K562 (cell line): Measurements from ENCODE around the gene APOL2. TPM values are rescaled to one million over a fixed set of nuclear protein-coding genes. Genes with fewer than 3 reads are reported as not detected.

ENCODE experiments used
- ATAC-seq: fragments of 200-7000 bp; cut with Tn5 transposase; 3 replicates; pipeline ENCODE4 v1.9.1; 2020; ENCODE audit warnings: moderate library complexity
- BruUV-seq: library from RNA; stranded (reverse); fragments of 400-500 nt; replicated peaks from 2 replicates; lab custom pipeline; 2021; lab: Mats Ljungman, UMichigan
- CTCF ChIA-PET: fragments of 300-600 bp; formaldehyde crosslinking; extraction: SDS; loops from one replicate; lab custom pipeline; 2021; ENCODE audit warnings: low intra/inter-chr PET ratio; lab: Yijun Ruan, JAX
- POLR2A ChIA-PET: fragments of 300-600, 350-650 bp; sonication (Branson Sonifier 250); formaldehyde crosslinking; extraction: SDS; loops from one replicate; lab custom pipeline; 2021; ENCODE audit warnings: antibody characterized with exemption, inconsistent platforms; lab: Yijun Ruan, JAX
- DNase-seq, 4 experiments: peaks; one replicate each; pipeline versions ENCODE4 v3.0.0 to v3.0.0-alpha.2; 2011 to 2018; ENCODE audit warnings: low spot score in 3 of 4, mixed read lengths in 3 of 4; ENCODE audit errors: extremely low read depth in 1 of 4
- FAIRE-seq: peaks from 2 replicates; lab custom pipeline; 2011; peaks lifted over from hg19 to GRCh38; lab: Jason Lieb, UNC
- H2AFZ ChIP-seq: 2 replicates; pipeline ENCODE4 v1.6.0; 2011; ENCODE audit warnings: low read depth, low read length, control low read depth, inconsistent platforms
- H3K27ac ChIP-seq: fragments of 200-600 bp; 3 replicates; pipeline ENCODE4 v1.8.0; 2011; ENCODE audit warnings: low read depth, mild to moderate bottlenecking, control low read depth, inconsistent platforms, low read length, moderate library complexity, mixed read lengths; ENCODE audit errors: extremely low read depth
- H3K27me3 ChIP-seq, 2 experiments: fragments of 300-600 bp in 1 of 2; 2 replicates in 1 of 2; 3 replicates in 1 of 2; pipeline versions ENCODE4 v1.6.0 to v1.8.0; 2011; ENCODE audit warnings: inconsistent platforms in 2 of 2, low read length in 2 of 2, mild to moderate bottlenecking in 1 of 2, mixed read lengths in 1 of 2, moderate library complexity in 1 of 2; ENCODE audit not compliant: control insufficient read depth in 2 of 2, insufficient read depth in 2 of 2
- H3K36me3 ChIP-seq: fragments of 300-600 bp; 3 replicates; pipeline ENCODE4 v1.8.0; 2011; ENCODE audit warnings: mild to moderate bottlenecking, low read length, inconsistent platforms; ENCODE audit not compliant: control insufficient read depth, insufficient read depth
- H3K4me1 ChIP-seq, 2 experiments: fragments of 200-600 bp in 1 of 2; replicated peaks in 1 of 2; 2 replicates in 1 of 2; 3 replicates in 1 of 2; pipeline versions ENCODE4 v1.5.1 to v1.8.0; 2011; ENCODE audit warnings: inconsistent platforms in 2 of 2, low read length in 2 of 2, mild to moderate bottlenecking in 1 of 2, mixed read lengths in 1 of 2, moderate library complexity in 1 of 2; ENCODE audit not compliant: control insufficient read depth in 2 of 2, insufficient read depth in 2 of 2
- H3K4me2 ChIP-seq: 2 replicates; pipeline ENCODE4 v1.6.1; 2011; ENCODE audit warnings: low read length, control low read depth, inconsistent platforms, mixed read lengths; ENCODE audit not compliant: insufficient read depth
- H3K4me3 ChIP-seq: fragments of 200-600 bp; sonication (generic), shearing (Covaris generic); 2 replicates; pipeline ENCODE4 v1.5.1; 2016; ENCODE audit warnings: control low read depth, inconsistent platforms
- H3K79me2 ChIP-seq: fragments of 200-600 bp; 3 replicates; pipeline ENCODE4 v1.8.0; 2011; ENCODE audit warnings: low read length, inconsistent platforms; ENCODE audit not compliant: control insufficient read depth, insufficient read depth
- H3K9ac ChIP-seq, 2 experiments: 2 replicates each; pipeline versions ENCODE4 v1.6.0 to v1.6.1; 2011; ENCODE audit warnings: low read depth in 2 of 2, low read length in 2 of 2, control low read depth in 1 of 2, inconsistent platforms in 1 of 2, mild to moderate bottlenecking in 1 of 2, mixed read lengths in 1 of 2; ENCODE audit not compliant: insufficient read depth in 1 of 2
- H3K9me1 ChIP-seq: one replicate; pipeline ENCODE4 v1.6.0; 2011; ENCODE audit warnings: inconsistent platforms, mild to moderate bottlenecking, low read length, moderate library complexity; ENCODE audit not compliant: control insufficient read depth, insufficient read depth
- H3K9me3 ChIP-seq: replicated peaks from 2 replicates; pipeline ENCODE4 v1.5.1; 2011; ENCODE audit warnings: low read depth, low read length, inconsistent platforms; ENCODE audit not compliant: control insufficient read depth, insufficient read depth
- H4K20me1 ChIP-seq: replicated peaks from 2 replicates; pipeline ENCODE4 v1.6.1; 2011; ENCODE audit warnings: low read length, inconsistent platforms, mixed read lengths; ENCODE audit not compliant: control insufficient read depth, insufficient read depth
- ARID3B ChIP-seq: fragments of 250-450 bp; sonication (Bioruptor Pico); IDR thresholded peaks from 2 replicates; pipeline ENCODE4 v1.4.0; 2020; ENCODE audit warnings: borderline replicate concordance
- BDP1 ChIP-seq: IDR thresholded peaks from 3 replicates; pipeline ENCODE4 v1.6.1; 2011; ENCODE audit not compliant: insufficient read length, insufficient read depth
- CCNT2 ChIP-seq: IDR thresholded peaks from 2 replicates; pipeline ENCODE4 v1.6.1; 2011; ENCODE audit warnings: borderline replicate concordance, low read depth, mild to moderate bottlenecking, moderate library complexity, mixed read lengths, low read length; ENCODE audit not compliant: insufficient read length; ENCODE audit errors: extremely low read depth
- CHD2 ChIP-seq: IDR thresholded peaks from 2 replicates; pipeline ENCODE4 v1.6.1; 2011; ENCODE audit warnings: low read depth, low read length
- MCM5 ChIP-seq: fragments of 450-650 bp; IDR thresholded peaks from 2 replicates; pipeline ENCODE4 v1.6.1; 2016; ENCODE audit warnings: low read depth
- NEUROD1 ChIP-seq: fragments of 150-350 bp; IDR thresholded peaks from 2 replicates; pipeline ENCODE4 v1.6.1; 2014; ENCODE audit warnings: borderline replicate concordance, low read length, low read depth; ENCODE audit not compliant: partially characterized antibody
- NONO ChIP-seq, 2 experiments: fragments of 200-400 bp in 1 of 2; fragments of 450-650 bp in 1 of 2; formaldehyde crosslinking in 1 of 2; IDR thresholded peaks; 2 replicates each; pipeline ENCODE4 v1.6.1; 2017; ENCODE audit warnings: low read depth in 2 of 2, mild to moderate bottlenecking in 2 of 2, moderate library complexity in 2 of 2, low read length in 1 of 2
- RBFOX2 ChIP-seq: fragments of 200-400 bp; formaldehyde crosslinking; IDR thresholded peaks from 2 replicates; pipeline ENCODE4 v1.6.1; 2017; ENCODE audit warnings: low read depth, mild to moderate bottlenecking, low read length, moderate library complexity
- WGBS: fragments of 100-300 bp; shearing (Covaris generic); methylation state at CpG from one replicate; pipeline ENCODE4 v1.1.6; 2016; ENCODE audit warnings: low coverage, mixed read lengths; ENCODE audit not compliant: insufficient coverage; ENCODE audit errors: missing lambda C conversion rate; 5-methylcytosine and 5-hydroxymethylcytosine counted together
- in situ Hi-C: fragments of 300-500 bp; cut with MboI; formaldehyde crosslinking; loops from 4 replicates; pipeline ENCODE4 v1.15.0; 2018; ENCODE audit warnings: inconsistent platforms, mixed read lengths
- intact Hi-C: fragments of 100-400 bp; cut with micrococcal nuclease; formaldehyde crosslinking; loops from 2 replicates; pipeline ENCODE4 v1.14.2; 2022
- polyA plus RNA-seq, 8 experiments: library from polyadenylated mRNA; depleted of rRNA in 4 of 8; stranded (reverse) in 5 of 8; unstranded in 3 of 8; fragments of >200 nt; fragmentation: Nextera tagmentation in 2 of 8; fragmentation: Illumina TruSeq in 1 of 8; extraction: Ambion mirVana in 2 of 8; extraction: Trizol in 1 of 8; gene quantifications; 2 replicates each; pipeline versions ENCODE4 v1.2.1 to v1.2.3, GENCODE V29; 2011 to 2014; ENCODE audit warnings: inconsistent platforms in 1 of 8, missing spikeins in 1 of 8
- total RNA-seq, 7 experiments: library from RNA; depleted of rRNA in 6 of 7; stranded (reverse); fragments of >200 nt in 6 of 7; fragmentation: Illumina TruSeq in 2 of 7; extraction: Trizol in 2 of 7; gene quantifications; 2 replicates each; pipeline versions ENCODE4 v1.2.1 to v1.2.3, GENCODE V29; 2011 to 2021; ENCODE audit warnings: low replicate concordance in 1 of 7
- TF ChIP-seq, protein P1 (sequence below): fragments of 450-650 bp; formaldehyde crosslinking; IDR thresholded peaks from 2 replicates; pipeline ENCODE4 v1.4.0; 2020; ENCODE audit warnings: mild to moderate bottlenecking, moderate library complexity
- TF ChIP-seq, protein P2 (sequence below): fragments of 200-400 bp; formaldehyde crosslinking; IDR thresholded peaks from 2 replicates; pipeline ENCODE4 v1.6.1; 2017; ENCODE audit warnings: mild to moderate bottlenecking, low read depth, low read length, moderate library complexity
- TF ChIP-seq, protein P3 (sequence below): sonication (generic); formaldehyde crosslinking; IDR thresholded peaks from 2 replicates; pipeline ENCODE4 v1.8.0; 2023; ENCODE audit warnings: mild to moderate bottlenecking, missing genetic modification reagents
- TF ChIP-seq, protein P4 (sequence below): sonication (generic); formaldehyde crosslinking; IDR thresholded peaks from 2 replicates; pipeline ENCODE4 v1.8.1; 2023; ENCODE audit warnings: mild to moderate bottlenecking, missing genetic modification reagents

The APOL2 gene
- total and polyA plus RNA-seq, 9 of the 15 experiments (the other 6 are each of a cell fraction or from before 2014, with no cell fraction given): 2.7 to 10.6 (median 8.9) TPM

GRCh38 chr22:36228944-36229343 is 10.4 kb downstream of the APOL2 start:
- no peak for FAIRE-seq
- BruUV-seq: no TSS peak

More at GRCh38 chr22:36228944-36229343, 10.4 kb downstream of the APOL2 start:
- no peak for TF ChIP-seq NEUROD1
- TF ChIP-seq, protein P1, sequence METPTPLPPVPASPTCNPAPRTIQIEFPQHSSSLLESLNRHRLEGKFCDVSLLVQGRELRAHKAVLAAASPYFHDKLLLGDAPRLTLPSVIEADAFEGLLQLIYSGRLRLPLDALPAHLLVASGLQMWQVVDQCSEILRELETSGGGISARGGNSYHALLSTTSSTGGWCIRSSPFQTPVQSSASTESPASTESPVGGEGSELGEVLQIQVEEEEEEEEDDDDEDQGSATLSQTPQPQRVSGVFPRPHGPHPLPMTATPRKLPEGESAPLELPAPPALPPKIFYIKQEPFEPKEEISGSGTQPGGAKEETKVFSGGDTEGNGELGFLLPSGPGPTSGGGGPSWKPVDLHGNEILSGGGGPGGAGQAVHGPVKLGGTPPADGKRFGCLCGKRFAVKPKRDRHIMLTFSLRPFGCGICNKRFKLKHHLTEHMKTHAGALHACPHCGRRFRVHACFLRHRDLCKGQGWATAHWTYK (CRISPR knock-in tag): no peak
- no peak for TF ChIP-seq BDP1
- no peak for TF ChIP-seq NONO (IDR thresholded peaks at IDR 0.05; ENCODE audit: low read depth in 2 of 2, low read length in 1 of 2)
- no peak for TF ChIP-seq CCNT2
- TF ChIP-seq, protein P2, sequence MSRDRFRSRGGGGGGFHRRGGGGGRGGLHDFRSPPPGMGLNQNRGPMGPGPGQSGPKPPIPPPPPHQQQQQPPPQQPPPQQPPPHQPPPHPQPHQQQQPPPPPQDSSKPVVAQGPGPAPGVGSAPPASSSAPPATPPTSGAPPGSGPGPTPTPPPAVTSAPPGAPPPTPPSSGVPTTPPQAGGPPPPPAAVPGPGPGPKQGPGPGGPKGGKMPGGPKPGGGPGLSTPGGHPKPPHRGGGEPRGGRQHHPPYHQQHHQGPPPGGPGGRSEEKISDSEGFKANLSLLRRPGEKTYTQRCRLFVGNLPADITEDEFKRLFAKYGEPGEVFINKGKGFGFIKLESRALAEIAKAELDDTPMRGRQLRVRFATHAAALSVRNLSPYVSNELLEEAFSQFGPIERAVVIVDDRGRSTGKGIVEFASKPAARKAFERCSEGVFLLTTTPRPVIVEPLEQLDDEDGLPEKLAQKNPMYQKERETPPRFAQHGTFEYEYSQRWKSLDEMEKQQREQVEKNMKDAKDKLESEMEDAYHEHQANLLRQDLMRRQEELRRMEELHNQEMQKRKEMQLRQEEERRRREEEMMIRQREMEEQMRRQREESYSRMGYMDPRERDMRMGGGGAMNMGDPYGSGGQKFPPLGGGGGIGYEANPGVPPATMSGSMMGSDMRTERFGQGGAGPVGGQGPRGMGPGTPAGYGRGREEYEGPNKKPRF: no peak
- TF ChIP-seq RBFOX2: no peak
- no peak for TF ChIP-seq ARID3B (CRISPR knock-in tag)
- no peak for TF ChIP-seq MCM5
- no peak for TF ChIP-seq CHD2
- TF ChIP-seq, protein P3, sequence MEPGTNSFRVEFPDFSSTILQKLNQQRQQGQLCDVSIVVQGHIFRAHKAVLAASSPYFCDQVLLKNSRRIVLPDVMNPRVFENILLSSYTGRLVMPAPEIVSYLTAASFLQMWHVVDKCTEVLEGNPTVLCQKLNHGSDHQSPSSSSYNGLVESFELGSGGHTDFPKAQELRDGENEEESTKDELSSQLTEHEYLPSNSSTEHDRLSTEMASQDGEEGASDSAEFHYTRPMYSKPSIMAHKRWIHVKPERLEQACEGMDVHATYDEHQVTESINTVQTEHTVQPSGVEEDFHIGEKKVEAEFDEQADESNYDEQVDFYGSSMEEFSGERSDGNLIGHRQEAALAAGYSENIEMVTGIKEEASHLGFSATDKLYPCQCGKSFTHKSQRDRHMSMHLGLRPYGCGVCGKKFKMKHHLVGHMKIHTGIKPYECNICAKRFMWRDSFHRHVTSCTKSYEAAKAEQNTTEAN (CRISPR knock-in tag): no peak
- TF ChIP-seq, protein P4, sequence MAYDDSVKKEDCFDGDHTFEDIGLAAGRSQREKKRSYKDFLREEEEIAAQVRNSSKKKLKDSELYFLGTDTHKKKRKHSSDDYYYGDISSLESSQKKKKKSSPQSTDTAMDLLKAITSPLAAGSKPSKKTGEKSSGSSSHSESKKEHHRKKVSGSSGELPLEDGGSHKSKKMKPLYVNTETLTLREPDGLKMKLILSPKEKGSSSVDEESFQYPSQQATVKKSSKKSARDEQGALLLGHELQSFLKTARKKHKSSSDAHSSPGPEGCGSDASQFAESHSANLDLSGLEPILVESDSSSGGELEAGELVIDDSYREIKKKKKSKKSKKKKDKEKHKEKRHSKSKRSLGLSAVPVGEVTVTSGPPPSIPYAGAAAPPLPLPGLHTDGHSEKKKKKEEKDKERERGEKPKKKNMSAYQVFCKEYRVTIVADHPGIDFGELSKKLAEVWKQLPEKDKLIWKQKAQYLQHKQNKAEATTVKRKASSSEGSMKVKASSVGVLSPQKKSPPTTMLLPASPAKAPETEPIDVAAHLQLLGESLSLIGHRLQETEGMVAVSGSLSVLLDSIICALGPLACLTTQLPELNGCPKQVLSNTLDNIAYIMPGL (CRISPR knock-in tag): no peak
- ChIA-PET CTCF (no interaction called here), POLR2A (interaction anchor here (0.9 to 1.8 kb wide), 2 partner anchors 10 to 52 kb away, joined by 3 to 8 read pairs; partner anchors contain the start of gene APOL2)
- Histone ChIP-seq H3K9me3 (no peaks in the 10 kb centered on the region), H3K27me3 (no peaks in the 10 kb centered on the region), H3K4me2 (no peak overlapping the region), H3K9me1 (no peaks in the 10 kb centered on the region), H2AFZ (no peak overlapping the region), H3K4me1 (peaks cover 0 to 7% of the 10 kb centered on the region in 2 experiments; a peak in 2 of 5 replicates), H3K79me2 (no peaks in the 10 kb centered on the region), H3K4me3 (no peak overlapping the region), H4K20me1 (no peaks in the 10 kb centered on the region), H3K36me3 (peaks cover 21% of the 10 kb centered on the region; the same call in 1 of the 3 replicates), H3K27ac (no peak overlapping the region), H3K9ac (no peak overlapping the region)
- in situ Hi-C loops (no loop called here), intact Hi-C loops (no loop called here)
- ATAC-seq (no peak), DNase-seq (no peak)
- WGBS: 62% methylated on average over 6 of the region's 7 CpGs
